ENCODE data around the gene PTPRC.

DNA sequence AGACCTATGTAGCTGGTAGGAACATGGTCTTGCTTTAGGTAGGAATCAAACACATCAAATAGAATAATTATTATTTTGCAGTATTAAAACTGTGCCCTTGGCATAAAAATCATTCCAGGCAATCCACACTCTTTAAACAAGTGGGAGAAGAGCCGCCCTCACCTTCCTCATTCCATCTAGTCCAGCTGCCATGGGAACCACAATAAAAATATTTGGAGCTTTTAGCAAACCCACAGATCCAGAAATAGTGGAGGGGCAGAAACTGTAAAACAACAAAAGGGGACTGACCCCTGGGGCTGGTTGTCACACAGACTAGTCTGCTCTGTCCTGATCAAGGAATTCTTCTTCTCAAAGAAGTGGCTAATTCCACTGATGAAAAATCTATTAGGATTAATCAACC lies 61.6 kb downstream of the PTPRC start:
- TF ChIP-seq, protein P1, sequence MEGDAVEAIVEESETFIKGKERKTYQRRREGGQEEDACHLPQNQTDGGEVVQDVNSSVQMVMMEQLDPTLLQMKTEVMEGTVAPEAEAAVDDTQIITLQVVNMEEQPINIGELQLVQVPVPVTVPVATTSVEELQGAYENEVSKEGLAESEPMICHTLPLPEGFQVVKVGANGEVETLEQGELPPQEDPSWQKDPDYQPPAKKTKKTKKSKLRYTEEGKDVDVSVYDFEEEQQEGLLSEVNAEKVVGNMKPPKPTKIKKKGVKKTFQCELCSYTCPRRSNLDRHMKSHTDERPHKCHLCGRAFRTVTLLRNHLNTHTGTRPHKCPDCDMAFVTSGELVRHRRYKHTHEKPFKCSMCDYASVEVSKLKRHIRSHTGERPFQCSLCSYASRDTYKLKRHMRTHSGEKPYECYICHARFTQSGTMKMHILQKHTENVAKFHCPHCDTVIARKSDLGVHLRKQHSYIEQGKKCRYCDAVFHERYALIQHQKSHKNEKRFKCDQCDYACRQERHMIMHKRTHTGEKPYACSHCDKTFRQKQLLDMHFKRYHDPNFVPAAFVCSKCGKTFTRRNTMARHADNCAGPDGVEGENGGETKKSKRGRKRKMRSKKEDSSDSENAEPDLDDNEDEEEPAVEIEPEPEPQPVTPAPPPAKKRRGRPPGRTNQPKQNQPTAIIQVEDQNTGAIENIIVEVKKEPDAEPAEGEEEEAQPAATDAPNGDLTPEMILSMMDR (conservative IDR thresholded peaks at IDR 0.05; ENCODE audit: low read depth, low read length) = no peak
- TF ChIP-seq EZH2phosphoT487 (IDR thresholded peaks at IDR 0.05; ENCODE audit: borderline replicate concordance, low read length) = no peak
